ENCODE data around the gene GATA3. TPM values are rescaled to one million over a fixed set of nuclear protein-coding genes. Genes with fewer than 3 reads are reported as not detected.

The GATA3 gene
- polyA plus RNA-seq, 1 donor = 82.7 TPM

GRCh38 chr10:8050556-8051108 lies 3.9 kb upstream of the GATA3 start:
- DNase-seq = no peak

- DNase-seq = no peak
These were observed 3.2 kb upstream of the GATA3 start for GRCh38 chr10:8051109-8051821.

- no peak for DNase-seq
These were observed 2.6 kb upstream of the GATA3 start for GRCh38 chr10:8051851-8052257.

GRCh38 chr10:8052341-8052955 lies 2.0 kb upstream of the GATA3 start:
- DNase-seq = no peak

- DNase-seq = no peak
These were observed 1.5 kb upstream of the GATA3 start for GRCh38 chr10:8052956-8053445.

GRCh38 chr10:8053446-8054243 lies 843 bp upstream of the GATA3 start:
- DNase-seq = peak; percentile 84

GRCh38 chr10:8054244-8054493 lies 319 bp upstream of the GATA3 start:
- DNase-seq = no peak

- DNase-seq = no peak
These were observed 1.2 kb downstream of the GATA3 start for GRCh38 chr10:8055420-8056349.

- DNase-seq = no peak
These were observed 1.9 kb downstream of the GATA3 start for GRCh38 chr10:8056378-8056777.

GRCh38 chr10:8056871-8057331 lies 2.4 kb downstream of the GATA3 start:
- DNase-seq = no peak

- DNase-seq = no peak
These were observed 3.3 kb downstream of the GATA3 start for GRCh38 chr10:8057636-8058273.

- no peak for DNase-seq
These were observed 4.0 kb downstream of the GATA3 start for GRCh38 chr10:8058274-8059111.

GRCh38 chr10:8059191-8059936 lies 4.9 kb downstream of the GATA3 start:
- no peak for DNase-seq

GRCh38 chr10:8060010-8060703 lies 5.7 kb downstream of the GATA3 start:
- DNase-seq = no peak

GRCh38 chr10:8060704-8061121 lies 6.2 kb downstream of the GATA3 start:
- DNase-seq = no peak

- no peak for DNase-seq
These were observed 7.1 kb downstream of the GATA3 start for GRCh38 chr10:8061274-8062211.

GRCh38 chr10:8063128-8063908 lies 8.8 kb downstream of the GATA3 start:
- DNase-seq = no peak

Measured in left kidney (tissue), 2 donors.